A549 (cell line): ENCODE data around the gene CTXN1.

Experiments
- BCL3 ChIP-seq: fragments of >200 bp; sonication (Bioruptor Twin); formaldehyde crosslinking; IDR thresholded peaks from 3 replicates; pipeline ENCODE4 v1.6.1; 2016
- CTCF ChIP-seq: fragments of >200 bp; sonication (Bioruptor Twin); formaldehyde crosslinking; IDR thresholded peaks from 3 replicates; pipeline ENCODE4 v1.5.1; 2016
- POLR2A ChIP-seq: IDR thresholded peaks from 2 replicates; pipeline ENCODE4 v1.6.1; 2012; ENCODE audit warnings: mild to moderate bottlenecking, low read length
- RFX5 ChIP-seq: fragments of 450-650 bp; IDR thresholded peaks from 2 replicates; pipeline ENCODE4 v1.7.1; 2014; ENCODE audit warnings: antibody characterized with exemption, mild to moderate bottlenecking, moderate library complexity

- TF ChIP-seq BCL3 (no peak), RFX5 (no peak), CTCF (no peak), POLR2A (no peak)
These were observed 33.3 kb upstream of the CTXN1 start for GRCh38 chr19:7959211-7959610.
